Measurements from ENCODE around the gene MPV17.

DNA sequence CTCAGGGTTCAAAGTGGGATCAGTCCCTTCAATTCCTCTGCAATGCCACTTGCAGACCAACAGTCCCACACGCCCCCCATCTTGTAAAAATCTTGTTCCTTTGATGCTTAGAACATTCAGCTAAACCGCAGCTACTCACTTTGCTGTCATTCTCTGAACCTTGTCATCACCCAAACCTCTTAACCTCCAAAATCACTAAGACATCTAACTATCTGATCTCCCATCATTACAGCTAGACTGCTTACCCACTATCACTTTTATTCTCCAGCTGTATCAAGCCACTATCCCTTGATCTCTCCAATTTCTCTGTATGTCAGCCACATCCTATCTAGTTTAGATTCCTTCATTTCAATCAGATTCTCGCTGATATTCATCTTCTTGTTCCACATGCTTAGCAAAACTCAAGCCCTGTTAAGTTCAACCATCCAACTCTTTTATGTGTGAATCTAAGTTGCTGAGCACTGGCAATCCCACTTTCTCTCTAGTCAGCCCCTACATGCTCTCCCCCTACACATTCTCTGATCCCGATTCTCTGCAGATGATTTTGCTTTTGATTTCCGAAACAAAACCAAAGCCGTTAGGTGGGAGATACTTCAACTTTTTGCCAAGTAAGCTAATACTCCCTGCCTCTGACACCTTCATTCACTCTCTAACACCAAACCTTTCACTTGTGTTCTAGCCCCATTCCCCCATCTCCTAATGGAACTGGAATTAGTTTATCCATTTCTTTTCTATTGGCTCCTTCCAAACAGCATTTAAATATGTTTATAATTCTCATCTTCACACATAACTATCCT lies 29.1 kb upstream of the MPV17 start:
- TF ChIP-seq, protein P1, sequence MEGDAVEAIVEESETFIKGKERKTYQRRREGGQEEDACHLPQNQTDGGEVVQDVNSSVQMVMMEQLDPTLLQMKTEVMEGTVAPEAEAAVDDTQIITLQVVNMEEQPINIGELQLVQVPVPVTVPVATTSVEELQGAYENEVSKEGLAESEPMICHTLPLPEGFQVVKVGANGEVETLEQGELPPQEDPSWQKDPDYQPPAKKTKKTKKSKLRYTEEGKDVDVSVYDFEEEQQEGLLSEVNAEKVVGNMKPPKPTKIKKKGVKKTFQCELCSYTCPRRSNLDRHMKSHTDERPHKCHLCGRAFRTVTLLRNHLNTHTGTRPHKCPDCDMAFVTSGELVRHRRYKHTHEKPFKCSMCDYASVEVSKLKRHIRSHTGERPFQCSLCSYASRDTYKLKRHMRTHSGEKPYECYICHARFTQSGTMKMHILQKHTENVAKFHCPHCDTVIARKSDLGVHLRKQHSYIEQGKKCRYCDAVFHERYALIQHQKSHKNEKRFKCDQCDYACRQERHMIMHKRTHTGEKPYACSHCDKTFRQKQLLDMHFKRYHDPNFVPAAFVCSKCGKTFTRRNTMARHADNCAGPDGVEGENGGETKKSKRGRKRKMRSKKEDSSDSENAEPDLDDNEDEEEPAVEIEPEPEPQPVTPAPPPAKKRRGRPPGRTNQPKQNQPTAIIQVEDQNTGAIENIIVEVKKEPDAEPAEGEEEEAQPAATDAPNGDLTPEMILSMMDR (IDR thresholded peaks at IDR 0.05): no peak
- TF ChIP-seq POLR2A (IDR thresholded peaks at IDR 0.05): no peak
